Mucosa of descending colon (tissue), 3 donors: ENCODE results near the gene APOC1. TPM values are rescaled to one million over a fixed set of nuclear protein-coding genes. Genes with fewer than 3 reads are reported as not detected.

Experiments
- ATAC-seq: fragments of 200-7000 bp; cut with Tn5 transposase; one replicate; pipeline ENCODE4 v1.9.1; 2020; ENCODE audit warnings: mild to moderate bottlenecking, moderate library complexity
- DNase-seq, 3 donors: peaks; one replicate each; pipeline ENCODE4 v3.0.0-alpha.2; 2020
- H3K36me3 ChIP-seq: fragments of 200-600 bp; one replicate; pipeline ENCODE4 v1.8.0; 2021; ENCODE audit warnings: low read depth, mild to moderate bottlenecking
- H3K4me1 ChIP-seq: fragments of 200-600 bp; one replicate; pipeline ENCODE4 v1.8.0; 2021; ENCODE audit warnings: low read depth, mild to moderate bottlenecking
- H3K4me3 ChIP-seq: fragments of 200-600 bp; one replicate; pipeline ENCODE4 v1.8.0; 2021; ENCODE audit warnings: mild to moderate bottlenecking
- H3K9me3 ChIP-seq: fragments of 200-600 bp; one replicate; pipeline ENCODE4 v1.8.0; 2021; ENCODE audit warnings: mild to moderate bottlenecking
- CTCF ChIP-seq: fragments of 200-600 bp; IDR thresholded peaks from one replicate; pipeline ENCODE4 v1.8.0; 2022; ENCODE audit warnings: antibody characterized with exemption, mild to moderate bottlenecking
- intact Hi-C, 2 donors: fragments of 100-400 bp; cut with DNase I in 1 of 2; cut with micrococcal nuclease in 1 of 2; formaldehyde crosslinking; loops; one replicate each; pipeline versions ENCODE4 v1.11.0 to v1.11.1; 2022; cut with DNase I, micrococcal nuclease
- total RNA-seq, 3 donors: library from RNA; stranded (reverse); fragmentation: NEBNext Ultra II Directional in 2 of 3; extraction: Animal tissue kit (Norgen Biotek cat#: 25700) in 2 of 3; gene quantifications; one replicate each; pipeline versions ENCODE4 v1.2.1 to v1.2.4, GENCODE V29; 2021 to 2023
- donor health status: DM: no; HTN: no; CAD: no; lungs with moderate emphysema.
- donor health status: DM: no; HTN: no; CAD: no.
- donor health status: DM: no; HTN: yes; CAD: no.

APOC1 gene
- total RNA-seq, 3 donors from 2014 or later = 3.6 to 12.7 (median 9.8) TPM

DNA sequence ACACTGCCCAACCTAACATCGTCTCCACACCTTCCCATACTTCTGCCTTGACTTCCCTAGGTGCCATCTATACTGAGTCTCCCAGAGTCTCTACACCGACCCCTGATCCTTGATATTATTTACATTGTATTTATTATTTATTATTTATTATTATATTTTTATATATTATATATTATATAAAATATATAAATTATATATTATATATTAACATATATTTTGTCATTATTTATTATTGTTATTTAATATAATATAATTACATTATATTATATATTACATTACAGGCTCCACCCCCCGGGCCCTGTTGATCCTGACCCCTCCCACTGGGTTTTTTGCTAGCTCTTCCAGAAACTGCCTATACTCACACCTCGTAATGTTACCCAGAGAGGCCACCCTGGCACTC is 41.7 kb upstream of the APOC1 start:
- no peaks in the 10 kb centered on the region for H3K9me3 ChIP-seq
- no peak for DNase-seq
- intact Hi-C loops = no loop called here
- TF ChIP-seq CTCF = no peak
- H3K4me1 ChIP-seq = peaks cover 11% of the 10 kb centered on the region
- no peak overlapping the region for H3K4me3 ChIP-seq
- no peak for ATAC-seq
- no peaks in the 10 kb centered on the region for H3K36me3 ChIP-seq

DNA sequence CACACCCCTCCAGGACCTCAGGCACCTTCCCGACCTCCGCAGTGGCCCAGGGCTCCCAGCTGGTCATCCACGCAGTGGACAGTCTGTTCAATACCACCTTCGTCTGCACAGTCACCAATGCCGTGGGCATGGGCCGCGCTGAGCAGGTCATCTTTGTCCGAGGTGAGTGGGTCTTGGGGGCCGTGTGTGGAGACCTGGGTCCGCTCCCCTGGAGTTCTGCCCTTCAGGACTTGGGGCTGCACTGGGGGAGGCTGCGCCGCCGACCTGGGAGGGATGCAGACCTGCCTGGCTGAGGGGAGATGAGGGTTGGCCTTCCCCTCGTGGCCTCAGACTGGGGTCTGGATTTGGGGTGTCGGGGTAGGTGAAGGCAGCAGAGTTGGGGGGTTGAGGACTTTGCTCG is 40.1 kb upstream of the APOC1 start:
- DNase-seq (no peak), ATAC-seq (no peak)
- intact Hi-C loops = no loop called here
- no peak overlapping the region for H3K4me3 ChIP-seq
- peaks cover 11% of the 10 kb centered on the region for H3K4me1 ChIP-seq
- no peaks in the 10 kb centered on the region for H3K9me3 ChIP-seq
- no peaks in the 10 kb centered on the region for H3K36me3 ChIP-seq
- no peak for TF ChIP-seq CTCF

GRCh38 chr19:44875666-44876451 is 38.5 kb upstream of the APOC1 start:
- Histone ChIP-seq H3K9me3 (no peaks in the 10 kb centered on the region), H3K36me3 (no peaks in the 10 kb centered on the region), H3K4me3 (no peak overlapping the region), H3K4me1 (peaks cover 11% of the 10 kb centered on the region)
- intact Hi-C loops = no loop called here
- DNase-seq (peak in 2 of 3 donors; percentile 57 to 69), ATAC-seq (peak; percentile 80)
- TF ChIP-seq CTCF = no peak

DNA sequence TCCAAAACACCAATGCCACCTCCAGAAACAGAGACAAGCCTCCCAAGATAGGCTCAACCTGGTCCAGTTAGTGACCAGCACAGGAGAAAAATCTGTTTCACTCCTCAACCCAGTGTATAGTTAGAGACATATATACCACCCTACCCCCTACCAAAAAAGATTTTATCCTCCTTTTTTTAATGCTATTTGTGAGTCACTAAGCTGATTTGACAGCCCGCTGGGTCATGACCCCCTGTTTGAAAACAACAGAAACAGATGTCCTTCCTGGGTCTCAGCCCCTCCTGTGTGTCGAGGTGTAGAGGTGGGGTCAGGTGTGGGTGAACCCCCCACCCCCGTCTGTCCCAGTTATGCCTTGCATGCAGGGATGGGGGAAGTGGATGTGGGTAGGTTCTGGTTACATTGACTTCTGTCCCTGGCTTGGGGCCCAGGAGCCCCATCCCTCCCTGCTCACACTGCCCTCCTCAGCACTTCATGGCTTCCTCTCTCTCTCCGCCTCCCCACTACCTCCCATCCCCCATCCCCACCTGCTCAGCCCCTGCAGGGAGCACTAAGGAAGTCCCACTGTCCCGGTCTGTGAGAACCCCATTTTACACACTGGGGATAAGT is 37.4 kb upstream of the APOC1 start:
- no peak for ATAC-seq
- peaks cover 11% of the 10 kb centered on the region for H3K4me1 ChIP-seq
- intact Hi-C loops = no loop called here
- H3K9me3 ChIP-seq = no peaks in the 10 kb centered on the region
- TF ChIP-seq CTCF = no peak
- no peak overlapping the region for H3K4me3 ChIP-seq
- no peaks in the 10 kb centered on the region for H3K36me3 ChIP-seq
- DNase-seq = no peak

- intact Hi-C loops = no loop called here
- ATAC-seq = no peak
Observed at GRCh38 chr19:44878120-44878865, 36.1 kb upstream of the APOC1 start.

More at GRCh38 chr19:44878120-44878865, 36.1 kb upstream of the APOC1 start:
- Histone ChIP-seq H3K9me3 (no peaks in the 10 kb centered on the region), H3K4me3 (no peak overlapping the region), H3K4me1 (peaks cover 11% of the 10 kb centered on the region), H3K36me3 (no peaks in the 10 kb centered on the region)
- DNase-seq = no peak
- no peak for TF ChIP-seq CTCF
